ENCODE results near the gene CFAP54. TPM values are rescaled to one million over a fixed set of nuclear protein-coding genes. Genes with fewer than 3 reads are reported as not detected.
"Not testable (repeated sequence)": the region's sequence is repeated elsewhere in the genome, so short reads cannot be mapped to it uniquely, and the experiment has no call there.

CFAP54 gene
- total RNA-seq, 1 experiment from 2014 or later = 0.56 TPM

- Mint-ChIP-seq H3K4me1 (ENCODE audit: insufficient read depth, unreplicated experiment) (peaks cover 12% of the 10 kb centered on the region), H3K36me3 (ENCODE audit: insufficient read depth, unreplicated experiment) (peaks cover 6% of the 10 kb centered on the region), H3K9me3 (ENCODE audit: unreplicated experiment) (no peaks in the 10 kb centered on the region), H3K27ac (ENCODE audit: low read depth, unreplicated experiment) (peak overlapping the region; percentile 37), H3K4me3 (ENCODE audit: unreplicated experiment) (no peak overlapping the region), H3K27me3 (ENCODE audit: insufficient read depth, unreplicated experiment) (no peaks in the 10 kb centered on the region)
- CTCF ChIA-PET = interaction anchor here (0.5 to 1.7 kb wide), 10 partner anchors 14 to 1612 kb away, joined by 3 to 12 read pairs (median 3); partner anchors contain the start of gene CDK17
- POLR2A ChIA-PET = interaction anchor here (1.0 to 4.8 kb wide), 6 partner anchors 25 to 267 kb away, joined by 3 to 55 read pairs (median 4); partner anchors contain the start of gene CDK17
- TF ChIP-seq, protein P1, sequence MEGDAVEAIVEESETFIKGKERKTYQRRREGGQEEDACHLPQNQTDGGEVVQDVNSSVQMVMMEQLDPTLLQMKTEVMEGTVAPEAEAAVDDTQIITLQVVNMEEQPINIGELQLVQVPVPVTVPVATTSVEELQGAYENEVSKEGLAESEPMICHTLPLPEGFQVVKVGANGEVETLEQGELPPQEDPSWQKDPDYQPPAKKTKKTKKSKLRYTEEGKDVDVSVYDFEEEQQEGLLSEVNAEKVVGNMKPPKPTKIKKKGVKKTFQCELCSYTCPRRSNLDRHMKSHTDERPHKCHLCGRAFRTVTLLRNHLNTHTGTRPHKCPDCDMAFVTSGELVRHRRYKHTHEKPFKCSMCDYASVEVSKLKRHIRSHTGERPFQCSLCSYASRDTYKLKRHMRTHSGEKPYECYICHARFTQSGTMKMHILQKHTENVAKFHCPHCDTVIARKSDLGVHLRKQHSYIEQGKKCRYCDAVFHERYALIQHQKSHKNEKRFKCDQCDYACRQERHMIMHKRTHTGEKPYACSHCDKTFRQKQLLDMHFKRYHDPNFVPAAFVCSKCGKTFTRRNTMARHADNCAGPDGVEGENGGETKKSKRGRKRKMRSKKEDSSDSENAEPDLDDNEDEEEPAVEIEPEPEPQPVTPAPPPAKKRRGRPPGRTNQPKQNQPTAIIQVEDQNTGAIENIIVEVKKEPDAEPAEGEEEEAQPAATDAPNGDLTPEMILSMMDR (IDR thresholded peaks at IDR 0.05; ENCODE audit: unreplicated experiment) = no peak
- DNase-seq (ENCODE audit: unreplicated experiment) = peak; percentile 77
- intact Hi-C loops (cut with micrococcal nuclease) = no loop called here
- no TSS peak for BruUV-seq (replicated peaks)
Observed at GRCh38 chr12:96486751-96487613, 2.4 kb upstream of the CFAP54 start.

- H3K27ac Mint-ChIP-seq (ENCODE audit: low read depth, unreplicated experiment) = peak overlapping the region; percentile 37
- intact Hi-C loops (cut with micrococcal nuclease) = no loop called here
- BruUV-seq (replicated peaks) = no TSS peak
- TF ChIP-seq, protein P1 (IDR thresholded peaks at IDR 0.05; ENCODE audit: unreplicated experiment) = no peak
- no peak overlapping the region for H3K4me3 Mint-ChIP-seq (ENCODE audit: unreplicated experiment)
- H3K9me3 Mint-ChIP-seq (ENCODE audit: unreplicated experiment) = no peaks in the 10 kb centered on the region
- no peak for DNase-seq (ENCODE audit: unreplicated experiment)
- POLR2A ChIA-PET = interaction anchor here (1.0 to 4.8 kb wide), 4 partner anchors 61 to 268 kb away, joined by 4 to 55 read pairs (median 6); partner anchors contain the start of gene CDK17
- H3K4me1 Mint-ChIP-seq (ENCODE audit: insufficient read depth, unreplicated experiment) = peaks cover 12% of the 10 kb centered on the region
- CTCF ChIA-PET = interaction anchor here (0.6 to 2.2 kb wide), 6 partner anchors 29 to 427 kb away, joined by 3 to 8 read pairs (median 4); no protein-coding TSS in a partner anchor
- peaks cover 6% of the 10 kb centered on the region for H3K36me3 Mint-ChIP-seq (ENCODE audit: insufficient read depth, unreplicated experiment)
- H3K27me3 Mint-ChIP-seq (ENCODE audit: insufficient read depth, unreplicated experiment) = no peaks in the 10 kb centered on the region
Observed at GRCh38 chr12:96487634-96488033, 1.7 kb upstream of the CFAP54 start.

DNA sequence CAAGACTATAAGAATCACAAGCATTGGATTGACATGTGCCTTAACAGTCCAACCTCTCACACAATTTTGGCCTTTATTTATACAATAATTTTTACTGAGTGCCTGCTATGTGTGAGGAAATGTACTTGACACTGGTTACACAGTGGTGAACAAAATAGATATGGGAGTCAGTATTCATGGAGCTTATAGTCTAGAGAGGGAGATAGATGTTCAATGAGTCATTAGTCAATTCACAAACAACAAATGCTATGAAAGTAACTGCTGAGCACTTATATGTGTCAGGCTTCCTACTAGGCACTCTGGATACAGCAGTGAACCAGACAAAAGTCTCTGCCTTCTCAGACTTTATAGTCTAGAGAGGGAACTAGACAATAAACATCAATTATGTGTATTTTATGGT, 3.7 kb downstream of the CFAP54 start:
- no peaks in the 10 kb centered on the region for H3K36me3 Mint-ChIP-seq (ENCODE audit: insufficient read depth, unreplicated experiment)
- TF ChIP-seq, protein P1 (IDR thresholded peaks at IDR 0.05; ENCODE audit: unreplicated experiment) = no peak
- H3K4me3 Mint-ChIP-seq (ENCODE audit: unreplicated experiment) = no peak overlapping the region
- CTCF ChIA-PET = interaction anchor here (0.6 to 1.6 kb wide), 3 partner anchors 13 to 92 kb away, joined by 3 to 4 read pairs (median 4); no protein-coding TSS in a partner anchor
- peaks cover 6% of the 10 kb centered on the region for H3K4me1 Mint-ChIP-seq (ENCODE audit: insufficient read depth, unreplicated experiment)
- POLR2A ChIA-PET = interaction anchor here (0.5 to 0.7 kb wide), 2 partner anchors 76 to 95 kb away, joined by 3 read pairs; no protein-coding TSS in a partner anchor
- no peak overlapping the region for H3K27ac Mint-ChIP-seq (ENCODE audit: low read depth, unreplicated experiment)
- DNase-seq (ENCODE audit: unreplicated experiment) = no peak
- no peaks in the 10 kb centered on the region for H3K27me3 Mint-ChIP-seq (ENCODE audit: insufficient read depth, unreplicated experiment)
- H3K9me3 Mint-ChIP-seq (ENCODE audit: unreplicated experiment) = no peaks in the 10 kb centered on the region
- intact Hi-C loops (cut with micrococcal nuclease) = no loop called here
- BruUV-seq (replicated peaks) = no TSS peak

DNA sequence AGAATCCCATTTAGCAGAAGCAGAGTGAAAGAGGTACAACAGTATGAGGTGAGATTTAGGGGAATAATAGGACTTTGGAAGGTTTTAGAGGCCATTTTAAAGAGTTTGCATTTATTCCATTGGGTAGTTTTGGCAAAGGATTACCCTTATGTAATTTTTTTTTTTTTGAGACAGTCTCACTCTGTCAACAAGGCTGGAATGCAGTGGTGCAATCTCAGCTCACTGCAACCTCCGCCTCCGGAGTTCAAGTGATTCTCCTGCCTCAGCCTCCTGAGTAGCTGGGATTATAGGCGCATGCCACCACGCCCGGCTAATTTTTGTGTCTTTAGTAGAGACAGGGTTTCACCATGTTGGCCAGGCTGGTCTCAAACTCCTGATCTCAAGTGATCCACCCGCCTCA, 4.8 kb downstream of the CFAP54 start:
- H3K4me1 Mint-ChIP-seq (ENCODE audit: insufficient read depth, unreplicated experiment); DNase-seq (ENCODE audit: unreplicated experiment); H3K4me3 Mint-ChIP-seq (ENCODE audit: unreplicated experiment); POLR2A ChIA-PET; H3K36me3 Mint-ChIP-seq (ENCODE audit: insufficient read depth, unreplicated experiment); intact Hi-C loops (cut with micrococcal nuclease); H3K27me3 Mint-ChIP-seq (ENCODE audit: insufficient read depth, unreplicated experiment); H3K9me3 Mint-ChIP-seq (ENCODE audit: unreplicated experiment); BruUV-seq (replicated peaks): not testable (repeated sequence)
- peak overlapping the region; percentile 43 for H3K27ac Mint-ChIP-seq (ENCODE audit: low read depth, unreplicated experiment)
- CTCF ChIA-PET = interaction anchor here (0.7 kb wide), 2 partner anchors 82 to 414 kb away, joined by 4 read pairs; no protein-coding TSS in a partner anchor
